HG03025 (cell line): ENCODE data around the gene RIN3.

Experiments
- ATAC-seq: cut with Tn5 transposase; IDR thresholded peaks from one replicate; pipeline ENCODE4 v1.9.1; 2021; ENCODE audit warnings: mild to moderate bottlenecking, moderate library complexity; ENCODE audit not compliant: unreplicated experiment, low FRiP score

Gene RIN3

GRCh38 chr14:92506231-92506630, 7.3 kb upstream of the RIN3 start:
- ATAC-seq, result no peak

DNA sequence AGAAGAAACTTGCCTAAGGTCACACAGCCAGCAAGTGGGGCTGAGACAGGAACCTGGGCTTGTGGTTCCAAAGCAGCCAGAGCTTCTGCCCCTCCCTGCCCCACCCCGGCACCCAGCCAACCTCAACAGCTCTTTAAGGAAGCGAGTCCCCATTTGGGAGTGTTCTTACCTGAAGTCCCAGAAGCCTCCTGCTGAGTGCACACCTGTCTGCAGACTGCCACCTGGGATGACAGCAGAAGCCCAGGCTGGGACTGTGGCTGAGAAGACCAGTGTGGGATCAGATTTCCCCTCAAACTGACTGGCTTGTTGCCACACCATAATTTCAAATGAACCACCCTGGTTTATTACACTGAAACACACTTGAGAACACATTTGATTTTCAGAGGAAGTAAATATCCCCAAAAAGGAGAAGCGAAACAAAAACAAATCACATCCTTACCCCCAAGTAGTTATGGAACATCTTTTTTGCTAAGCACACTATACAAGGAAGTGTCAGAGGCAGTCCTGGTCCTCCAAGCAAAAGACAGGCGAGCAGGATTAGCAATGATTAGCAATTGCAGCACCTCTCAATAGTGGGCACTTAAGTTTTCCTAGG, 6.3 kb upstream of the RIN3 start:
- ATAC-seq, result peak; percentile 53

GRCh38 chr14:92510972-92511371, 2.6 kb upstream of the RIN3 start:
- ATAC-seq, result no peak

DNA sequence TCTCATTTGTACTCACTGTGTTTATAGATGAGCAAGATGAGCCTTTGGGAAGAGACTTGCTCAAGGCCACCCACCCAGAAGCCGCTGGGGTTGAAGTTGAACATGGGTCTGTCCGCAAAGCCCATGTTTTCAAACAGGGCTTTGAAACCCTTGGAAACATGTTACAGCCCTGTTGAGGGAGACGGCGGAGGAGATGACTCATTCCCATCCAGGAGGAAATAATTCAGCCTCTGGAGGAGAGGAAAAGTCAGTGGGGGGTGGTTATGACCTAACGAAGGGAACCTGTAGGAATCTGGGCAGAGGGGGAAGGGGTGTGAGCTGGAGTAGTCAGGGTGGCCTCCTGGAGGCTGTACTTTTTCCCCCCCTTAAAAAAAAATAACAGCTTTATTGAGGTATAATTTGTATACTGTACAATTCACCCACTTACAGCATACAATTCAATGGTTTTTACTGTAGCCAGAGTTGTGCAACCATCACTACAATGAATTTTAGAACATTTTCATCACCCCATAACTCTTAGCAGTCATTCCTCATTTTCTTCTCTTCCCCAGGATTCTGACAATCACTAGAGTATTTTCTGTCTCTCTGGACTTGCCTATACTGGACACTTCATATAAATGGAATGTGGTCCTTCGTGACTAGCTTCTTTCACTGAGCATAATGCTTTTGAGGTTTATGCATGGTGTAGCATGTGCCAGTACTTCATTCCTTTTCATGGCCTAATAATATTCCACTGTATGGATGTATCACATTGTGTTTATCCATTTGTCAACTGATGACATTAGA, 1.9 kb upstream of the RIN3 start:
- ATAC-seq, result no peak

GRCh38 chr14:92512807-92513203, 776 bp upstream of the RIN3 start:
- no peak for ATAC-seq

DNA sequence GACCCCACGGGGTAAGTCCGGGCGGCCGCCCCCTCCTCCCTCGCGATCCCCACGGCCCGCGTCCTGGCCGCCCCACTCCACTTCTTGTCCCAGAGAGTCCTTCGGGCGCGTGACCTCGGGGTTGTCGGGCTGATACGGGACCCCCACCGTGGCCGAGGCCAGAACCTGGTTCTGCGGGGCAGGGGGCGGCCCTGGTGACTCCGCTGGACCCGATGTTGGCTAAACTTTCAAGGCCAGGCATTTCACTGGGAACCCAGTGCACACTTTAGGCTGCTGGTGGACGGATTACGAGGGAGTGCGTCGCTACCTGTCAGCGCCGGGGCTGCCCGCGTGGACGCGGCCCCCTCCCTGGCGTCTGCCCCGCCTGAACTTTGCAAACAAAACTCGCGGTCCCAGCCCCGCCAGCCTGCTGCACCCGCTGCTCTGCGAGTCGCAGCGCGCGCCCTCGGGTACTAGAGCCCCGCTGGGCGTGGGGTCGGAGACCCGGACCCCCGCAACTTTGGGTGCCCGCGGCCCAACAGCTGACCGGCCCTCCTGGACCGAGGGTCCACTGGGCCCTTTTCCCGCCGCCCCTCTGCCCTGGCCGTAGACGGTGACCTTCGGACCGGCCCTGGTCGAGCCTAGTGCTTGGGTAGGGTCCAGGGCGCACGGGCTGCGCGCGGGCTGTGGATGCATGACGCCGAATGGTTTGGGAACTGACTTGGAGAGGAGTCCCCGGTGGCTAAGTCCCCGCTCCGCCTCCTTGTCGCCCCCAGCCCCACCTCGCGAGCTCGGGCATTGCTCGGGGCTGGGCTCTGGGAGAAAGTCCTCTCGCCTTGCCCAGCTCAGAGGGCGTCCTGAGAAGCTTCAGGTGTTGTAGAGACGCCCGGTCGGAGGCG, 624 bp downstream of the RIN3 start:
- ATAC-seq, result no peak

DNA sequence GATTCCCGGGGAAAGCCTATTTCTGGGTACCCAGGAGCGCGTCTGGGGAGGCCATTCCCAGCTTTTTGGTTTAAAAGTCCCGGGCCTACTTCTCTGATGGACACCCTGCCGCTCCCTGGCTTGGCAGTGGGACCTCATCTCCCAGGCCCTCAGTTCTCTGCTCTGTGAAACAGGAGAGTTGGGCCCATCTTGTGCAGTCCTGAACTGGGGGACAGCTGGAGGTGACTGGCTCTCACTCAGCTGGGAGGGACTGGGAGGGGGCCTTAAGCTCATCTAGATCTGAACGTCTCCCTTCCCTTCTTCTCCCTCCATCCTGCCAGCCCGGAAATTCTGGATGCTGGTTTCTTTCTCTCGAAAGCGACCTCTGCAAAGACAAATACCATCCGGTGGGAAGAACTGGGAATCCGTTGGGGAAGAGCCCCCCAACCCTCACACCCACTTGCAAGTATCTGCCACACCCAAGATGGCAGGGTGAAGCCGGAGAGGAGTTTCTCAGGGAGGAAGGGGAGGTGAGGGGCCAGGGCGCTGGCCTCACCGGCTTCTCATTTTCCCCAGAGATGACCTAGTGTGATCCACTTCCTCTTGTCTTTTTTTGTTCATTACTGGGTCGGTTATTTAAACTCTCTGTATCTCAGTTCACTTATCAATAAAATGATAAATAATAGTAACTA, 1.4 kb downstream of the RIN3 start:
- ATAC-seq, result no peak

GRCh38 chr14:92515546-92516343, 2.2 kb downstream of the RIN3 start:
- no peak for ATAC-seq

DNA sequence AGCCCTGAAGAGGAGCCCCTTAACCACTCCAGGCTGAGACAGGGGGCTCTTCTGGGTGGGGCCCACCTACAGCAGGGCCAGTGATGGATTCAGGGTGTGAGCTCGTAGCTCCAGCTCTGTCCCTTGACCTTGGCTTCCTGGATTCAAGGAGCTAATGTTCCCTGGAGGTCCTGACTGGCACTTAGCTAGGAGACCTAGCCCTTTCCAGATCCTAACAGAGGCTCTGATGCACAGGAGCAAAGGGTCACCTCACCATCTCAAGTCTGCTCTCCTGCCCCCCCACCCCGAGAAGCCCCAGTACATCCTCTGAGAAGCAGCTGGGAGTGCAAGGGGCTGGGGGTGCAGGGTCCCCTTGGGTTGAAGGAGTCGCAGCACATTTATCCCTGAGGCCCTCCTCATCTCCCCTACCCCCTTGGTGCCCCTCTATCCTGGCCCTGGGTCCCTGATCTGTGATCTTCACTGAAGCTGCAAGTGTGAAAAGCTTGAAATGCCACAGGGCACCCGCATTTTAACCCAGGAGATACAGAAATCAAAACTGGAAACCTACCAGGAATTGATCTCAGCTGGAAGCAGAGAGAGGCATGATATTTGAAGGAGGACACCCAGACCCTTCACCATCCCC, 2.9 kb downstream of the RIN3 start:
- ATAC-seq, result no peak

- no peak for ATAC-seq
Observed at GRCh38 chr14:92516966-92517506, 3.5 kb downstream of the RIN3 start.

DNA sequence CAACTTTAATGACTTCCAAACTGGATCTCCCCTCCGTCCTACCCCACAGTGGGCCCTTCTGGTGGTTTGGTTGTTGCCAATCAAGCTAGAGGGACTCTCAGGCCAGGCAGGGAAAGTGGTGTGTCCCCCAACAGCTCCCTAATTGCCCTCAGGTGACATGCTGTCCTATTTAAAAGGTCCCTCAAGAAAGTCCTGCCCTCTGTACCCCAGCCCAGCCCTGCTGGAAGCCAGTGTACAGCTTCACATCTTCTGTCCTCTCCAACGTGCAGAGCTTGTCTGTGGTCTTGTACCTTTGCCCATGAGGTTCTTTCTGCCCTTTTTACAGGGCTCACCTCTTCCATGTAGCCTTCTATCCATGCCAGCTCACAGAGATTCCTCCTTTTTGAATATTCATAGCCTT, 4.2 kb downstream of the RIN3 start:
- no peak for ATAC-seq

- no peak for ATAC-seq
Observed at GRCh38 chr14:92519246-92520101, 5.9 kb downstream of the RIN3 start.

DNA sequence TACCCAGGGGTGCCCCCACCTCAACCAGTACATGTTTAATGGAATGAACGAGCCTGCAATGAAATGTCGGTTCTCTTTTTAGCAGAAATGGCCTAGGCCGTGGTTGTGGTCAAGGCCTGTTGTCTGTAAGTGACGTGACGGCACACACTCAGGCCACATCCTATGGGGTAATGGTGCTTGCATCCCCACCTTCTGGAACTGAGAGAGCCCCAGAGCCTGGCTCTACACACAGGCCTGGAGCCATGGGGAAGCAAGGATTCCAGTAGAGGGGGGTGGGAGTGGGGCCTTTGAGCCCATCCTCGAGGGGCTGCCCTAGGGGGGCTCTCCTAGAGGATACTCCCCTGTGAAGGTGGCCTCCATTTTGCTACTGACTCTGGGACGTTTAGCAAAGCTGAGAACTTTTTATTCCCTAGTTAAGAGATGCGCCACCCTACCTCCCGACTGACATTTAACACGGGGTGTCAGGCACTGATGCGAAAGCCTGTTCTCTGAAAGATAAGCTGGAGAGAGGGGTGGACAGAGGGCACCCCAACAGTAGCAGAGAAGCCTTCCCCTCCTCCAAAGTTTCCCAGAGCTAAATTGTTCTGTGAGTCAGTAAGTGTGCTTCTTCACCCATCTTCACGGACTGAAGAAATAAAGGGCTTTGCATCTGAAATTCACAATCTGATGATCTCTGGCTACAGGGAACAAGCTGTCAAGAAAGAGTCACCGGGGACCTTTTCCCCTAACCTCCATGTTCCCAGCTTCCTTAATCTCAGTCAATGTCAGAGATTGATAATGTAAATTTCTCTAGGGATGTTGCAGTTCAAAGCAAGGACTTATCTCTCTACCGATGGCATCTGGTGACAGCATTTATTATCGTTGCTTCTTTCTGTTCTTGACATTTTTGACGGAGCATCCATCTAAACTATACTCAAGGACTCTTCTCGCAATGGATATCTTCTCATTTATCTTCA, 6.8 kb downstream of the RIN3 start:
- ATAC-seq, result no peak

DNA sequence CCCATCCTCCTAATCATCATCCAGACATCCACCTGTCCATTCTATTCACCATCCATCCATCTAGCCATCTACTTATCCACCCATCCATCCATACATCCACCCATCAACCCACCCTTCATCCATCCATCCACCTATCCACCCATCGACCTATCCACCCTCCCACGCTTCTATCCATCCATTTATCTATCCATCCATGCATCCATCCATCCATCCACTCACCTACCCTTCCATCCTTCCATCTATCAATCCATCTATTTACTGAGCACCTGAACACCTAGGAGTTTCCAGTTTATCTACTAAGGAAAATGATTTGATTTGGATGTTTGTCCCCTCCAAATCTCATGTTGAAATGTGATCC, 7.5 kb downstream of the RIN3 start:
- ATAC-seq, result no peak

DNA sequence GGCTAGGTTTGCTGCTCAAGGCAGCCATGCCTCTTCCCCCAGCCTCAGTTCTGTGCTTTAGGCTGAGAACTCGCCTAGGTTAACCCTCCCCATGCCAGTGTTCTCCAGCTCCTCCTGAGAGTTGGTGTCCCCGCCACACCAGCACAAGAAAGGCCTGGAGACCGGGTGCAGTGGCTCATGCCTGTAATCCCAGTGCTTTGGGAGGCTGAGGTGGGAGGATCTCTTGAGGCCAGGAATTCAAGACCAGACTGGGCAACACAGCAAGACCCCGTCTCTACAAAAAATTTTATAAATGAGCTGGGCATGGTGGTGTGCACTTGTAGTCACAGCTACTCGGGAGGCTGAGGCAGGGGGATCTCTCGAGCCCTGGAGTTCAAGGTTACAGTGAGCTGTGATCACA, 10.2 kb downstream of the RIN3 start:
- ATAC-seq, result no peak

- ATAC-seq, result no peak
Observed at GRCh38 chr14:92524602-92525185, 11.1 kb downstream of the RIN3 start.
